Fibroblast of the aortic adventitia (primary cell): ENCODE data around the gene GSTP1. TPM values are rescaled to one million over a fixed set of nuclear protein-coding genes. Genes with fewer than 3 reads are reported as not detected.
"Not testable (repeated sequence)": the region's sequence is repeated elsewhere in the genome, so short reads cannot be mapped to it uniquely, and the experiment has no call there.

Experiments used
- DNase-seq: peaks from one replicate; pipeline ENCODE4 v3.0.0-alpha.2; 2010; ENCODE audit warnings: low read depth
- H3K4me3 ChIP-seq: 2 replicates; pipeline ENCODE4 v1.5.1; 2011; ENCODE audit warnings: low read depth, mild to moderate bottlenecking, control low read depth, low read length, moderate library complexity
- CTCF ChIP-seq: IDR thresholded peaks from 2 replicates; pipeline ENCODE4 v1.5.1; 2011; ENCODE audit warnings: mild to moderate bottlenecking, low read length, control low read depth, inconsistent platforms; ENCODE audit not compliant: insufficient read depth
- total RNA-seq: library from RNA; depleted of rRNA; stranded (reverse); fragments of >200 nt; gene quantifications from 2 replicates; pipeline ENCODE4 v1.2.3, GENCODE V29; 2012; ENCODE audit warnings: low replicate concordance

GSTP1 gene
- total RNA-seq, 1 donor = 538 TPM

- no peak overlapping the region for H3K4me3 ChIP-seq
- no peak for DNase-seq
- TF ChIP-seq CTCF = no peak
These were observed 42.4 kb upstream of the GSTP1 start for GRCh38 chr11:67541198-67541597.

- H3K4me3 ChIP-seq = no peak overlapping the region
- DNase-seq = no peak
- no peak for TF ChIP-seq CTCF
These were observed 41.4 kb upstream of the GSTP1 start for GRCh38 chr11:67542169-67542568.

GRCh38 chr11:67542971-67543370 lies 40.6 kb upstream of the GSTP1 start:
- no peak for TF ChIP-seq CTCF
- no peak for DNase-seq
- no peak overlapping the region for H3K4me3 ChIP-seq

- TF ChIP-seq CTCF = no peak
- H3K4me3 ChIP-seq = no peak overlapping the region
- DNase-seq = no peak
These were observed 40.0 kb upstream of the GSTP1 start for GRCh38 chr11:67543585-67543984.

- TF ChIP-seq CTCF = no peak
- no peak overlapping the region for H3K4me3 ChIP-seq
- DNase-seq = no peak
These were observed 38.9 kb upstream of the GSTP1 start for GRCh38 chr11:67544616-67545242.

- no peak for DNase-seq
- no peak for TF ChIP-seq CTCF
- no peak overlapping the region for H3K4me3 ChIP-seq
These were observed 38.3 kb upstream of the GSTP1 start for GRCh38 chr11:67545280-67545679.

GRCh38 chr11:67548112-67548511 lies 35.5 kb upstream of the GSTP1 start:
- H3K4me3 ChIP-seq, DNase-seq: not testable (repeated sequence)
